ENCODE results near the gene GLIS1.

DNA sequence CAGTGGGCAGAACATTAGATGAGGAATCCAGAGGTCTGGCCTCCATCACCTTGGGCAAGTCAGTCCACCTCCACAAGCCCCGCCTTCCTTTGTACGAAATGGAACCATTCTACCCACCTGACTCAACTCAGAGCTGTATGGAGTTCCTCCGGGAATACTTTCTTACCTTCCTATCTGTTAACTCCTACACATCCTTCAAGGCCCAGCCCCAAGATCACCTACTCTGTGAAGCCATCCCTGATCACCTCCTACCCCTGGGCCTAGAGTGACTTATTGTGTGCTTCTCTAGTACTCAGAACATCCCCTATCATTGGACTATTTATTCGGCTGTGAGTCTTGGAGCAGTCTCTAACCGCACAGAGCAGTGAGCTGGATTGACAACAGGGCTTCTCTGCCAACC lies 66.7 kb downstream of the GLIS1 start:
- TF ChIP-seq EZH2phosphoT487 (IDR thresholded peaks at IDR 0.05; ENCODE audit: borderline replicate concordance, low read length): no peak
- TF ChIP-seq, protein P1, sequence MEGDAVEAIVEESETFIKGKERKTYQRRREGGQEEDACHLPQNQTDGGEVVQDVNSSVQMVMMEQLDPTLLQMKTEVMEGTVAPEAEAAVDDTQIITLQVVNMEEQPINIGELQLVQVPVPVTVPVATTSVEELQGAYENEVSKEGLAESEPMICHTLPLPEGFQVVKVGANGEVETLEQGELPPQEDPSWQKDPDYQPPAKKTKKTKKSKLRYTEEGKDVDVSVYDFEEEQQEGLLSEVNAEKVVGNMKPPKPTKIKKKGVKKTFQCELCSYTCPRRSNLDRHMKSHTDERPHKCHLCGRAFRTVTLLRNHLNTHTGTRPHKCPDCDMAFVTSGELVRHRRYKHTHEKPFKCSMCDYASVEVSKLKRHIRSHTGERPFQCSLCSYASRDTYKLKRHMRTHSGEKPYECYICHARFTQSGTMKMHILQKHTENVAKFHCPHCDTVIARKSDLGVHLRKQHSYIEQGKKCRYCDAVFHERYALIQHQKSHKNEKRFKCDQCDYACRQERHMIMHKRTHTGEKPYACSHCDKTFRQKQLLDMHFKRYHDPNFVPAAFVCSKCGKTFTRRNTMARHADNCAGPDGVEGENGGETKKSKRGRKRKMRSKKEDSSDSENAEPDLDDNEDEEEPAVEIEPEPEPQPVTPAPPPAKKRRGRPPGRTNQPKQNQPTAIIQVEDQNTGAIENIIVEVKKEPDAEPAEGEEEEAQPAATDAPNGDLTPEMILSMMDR (IDR thresholded peaks at IDR 0.05; ENCODE audit: low read depth, low read length, poor library complexity, severe bottlenecking): no peak

Measured in DOHH2 (cell line).